Right renal cortex interstitium (tissue), 3 donors: ENCODE results near the gene PFN2. TPM values are rescaled to one million over a fixed set of nuclear protein-coding genes. Genes with fewer than 3 reads are reported as not detected.
"Not testable (repeated sequence)": the region's sequence is repeated elsewhere in the genome, so short reads cannot be mapped to it uniquely, and the experiment has no call there.

Experiments
- DNase-seq, 3 donors: peaks; one replicate each; pipeline ENCODE4 v3.0.0-alpha.2; 2013; ENCODE audit warnings: low read depth in 3 of 3, low spot score in 2 of 3
- polyA plus RNA-seq, 3 donors: library from polyadenylated mRNA; unstranded; fragments of 120-200 nt; gene quantifications; one replicate each; pipeline ENCODE4 v1.2.1, GENCODE V29; 2013; ENCODE audit not compliant: insufficient read length in 3 of 3

The PFN2 gene, protein sequence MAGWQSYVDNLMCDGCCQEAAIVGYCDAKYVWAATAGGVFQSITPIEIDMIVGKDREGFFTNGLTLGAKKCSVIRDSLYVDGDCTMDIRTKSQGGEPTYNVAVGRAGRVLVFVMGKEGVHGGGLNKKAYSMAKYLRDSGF
- 100 to 1,000 TPM; 454 to 531 (median 490) TPM for polyA plus RNA-seq

- DNase-seq = peak in 2 of 3 donors; percentile 31 to 69
These were observed at the start of gene PFN2 for GRCh38 chr3:149970716-149971402. PFN2 (minus strand) TSS chr3:149970895; CDS start chr3:149970856, 39 bp downstream.

- DNase-seq = no peak
These were observed 45.2 kb upstream of the PFN2 start for GRCh38 chr3:150015901-150016300.

DNA sequence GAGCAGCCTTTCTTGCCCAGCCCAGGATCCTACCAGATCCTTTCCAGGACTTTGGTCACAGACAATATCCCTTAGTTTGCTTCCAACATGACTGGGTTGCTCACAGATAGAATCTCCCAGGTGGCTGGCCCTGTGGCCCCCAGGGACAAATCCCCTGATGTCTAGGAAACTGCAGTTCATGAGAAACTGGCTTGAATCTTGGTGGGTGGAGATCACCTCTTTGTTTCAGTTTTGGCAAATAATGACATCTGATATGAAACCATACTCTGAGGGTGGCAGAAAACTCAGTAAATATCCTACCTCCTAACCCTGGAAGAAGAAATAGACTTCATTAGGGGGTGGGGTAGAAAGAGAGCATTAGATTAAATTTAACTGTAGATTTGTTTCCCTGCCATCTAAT is 44.1 kb upstream of the PFN2 start:
- DNase-seq = no peak

DNA sequence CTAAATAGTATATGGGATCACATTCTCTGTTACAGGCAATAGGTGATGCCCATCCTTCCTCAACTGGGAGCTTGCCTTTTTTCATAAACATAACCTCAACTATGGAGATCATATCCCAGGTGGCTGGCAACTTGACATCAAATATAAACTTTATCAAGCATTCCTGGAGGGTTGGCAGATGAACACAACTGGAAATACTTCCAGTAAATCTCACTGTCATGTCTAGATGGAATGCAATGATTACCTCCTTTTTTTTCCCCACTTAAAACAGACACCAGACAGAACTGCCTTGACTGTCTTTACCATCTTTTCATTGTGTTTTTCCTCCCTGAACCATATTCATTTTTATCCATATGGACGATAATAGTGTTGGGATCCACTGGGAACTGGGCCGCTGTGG is 43.1 kb upstream of the PFN2 start:
- DNase-seq = no peak

GRCh38 chr3:150006794-150007193 is 36.1 kb upstream of the PFN2 start:
- no peak for DNase-seq

DNA sequence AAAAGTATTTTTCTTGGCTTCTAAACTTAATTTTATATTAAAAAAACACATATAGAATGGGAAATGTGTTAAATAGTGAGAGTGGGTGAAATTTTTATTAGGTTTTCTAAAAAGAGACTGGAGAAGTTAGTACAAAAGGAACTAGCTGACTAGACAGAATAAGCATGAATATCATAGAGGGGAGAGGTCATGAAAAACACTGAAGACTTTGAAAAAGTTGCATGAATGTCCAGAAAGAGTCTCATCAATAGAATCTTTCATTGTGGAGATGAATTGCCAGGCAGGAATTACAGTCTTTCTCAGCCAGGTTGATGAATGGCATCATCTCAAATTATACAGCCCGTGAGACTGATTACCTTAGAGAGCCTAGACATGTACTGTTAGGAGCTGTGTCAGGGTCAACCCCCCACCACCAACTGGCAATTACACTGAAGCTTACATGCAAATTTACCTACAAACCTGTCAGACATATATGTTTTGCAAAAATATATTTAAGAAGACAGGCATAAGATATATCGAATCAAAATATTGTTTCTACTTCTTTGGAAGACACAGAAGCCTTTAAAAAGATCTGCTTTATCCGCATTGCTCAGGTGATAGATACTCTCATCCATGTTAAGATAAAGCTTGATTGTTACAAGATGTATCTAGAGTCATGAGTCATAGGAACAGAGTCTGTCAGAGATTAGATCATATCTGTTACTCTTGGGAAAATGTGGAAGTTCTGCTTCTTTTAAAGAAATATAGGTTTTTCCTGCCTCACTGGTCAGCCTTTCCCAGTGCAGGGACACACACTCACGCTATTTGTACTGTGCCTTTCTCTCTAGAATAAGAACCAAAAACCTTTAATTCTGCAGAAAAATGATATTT is 34.8 kb upstream of the PFN2 start:
- no peak for DNase-seq

DNA sequence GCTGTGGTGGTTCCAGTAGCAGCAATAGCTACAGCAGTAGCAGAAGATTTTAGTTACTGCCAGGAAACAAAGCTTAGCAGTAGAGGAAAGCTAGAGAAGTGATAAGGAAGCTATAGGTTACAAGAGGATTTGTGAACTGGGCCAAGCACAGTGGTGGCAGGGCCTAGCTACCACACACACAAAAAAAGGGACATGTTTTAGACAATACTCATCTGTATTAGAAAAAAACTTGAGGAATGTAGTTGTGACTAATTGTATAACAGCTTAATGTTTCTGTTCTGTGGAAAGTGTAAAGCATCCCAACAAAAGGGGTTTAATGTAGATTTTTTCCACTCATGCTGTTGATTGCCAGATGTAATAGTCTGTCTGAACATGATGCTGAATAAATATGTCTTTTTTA is 29.9 kb upstream of the PFN2 start:
- no peak for DNase-seq

DNA sequence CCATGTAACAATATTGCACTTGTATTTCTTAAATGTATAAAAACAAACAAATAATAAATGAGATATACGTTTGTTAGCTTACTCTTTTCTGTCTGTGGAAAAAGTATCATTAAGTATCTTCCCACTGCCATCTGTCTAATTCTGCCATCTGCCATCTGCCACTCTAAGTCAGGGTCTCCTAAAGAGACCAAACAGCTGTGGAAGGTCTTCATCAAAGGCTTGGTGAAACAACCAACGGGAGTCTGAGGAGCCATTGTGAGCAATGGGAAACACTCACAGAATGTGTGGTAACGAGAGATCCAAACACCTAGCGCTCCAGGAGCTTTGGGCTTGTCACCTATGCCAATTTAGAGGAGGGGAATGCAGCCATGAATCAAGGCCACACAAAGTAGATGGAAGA is 28.7 kb upstream of the PFN2 start:
- no peak for DNase-seq

DNA sequence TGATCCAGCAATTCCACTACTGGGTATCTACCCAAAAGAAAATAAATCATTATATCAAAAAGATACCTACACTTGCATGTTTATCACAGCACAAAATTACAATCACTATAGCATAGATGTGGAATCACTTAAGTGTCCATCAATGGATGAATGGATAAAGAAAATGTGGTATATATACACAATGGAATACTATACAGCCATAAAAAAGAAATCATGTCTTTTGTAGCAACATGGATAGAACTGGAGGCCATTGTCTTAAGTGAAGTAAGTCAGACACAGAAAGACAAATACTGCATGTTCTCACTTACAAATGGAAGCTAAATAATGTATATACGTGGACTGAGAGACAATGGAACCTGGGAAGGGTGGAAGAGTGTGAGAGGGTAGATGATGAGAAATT is 28.3 kb upstream of the PFN2 start:
- no peak for DNase-seq

GRCh38 chr3:149992416-149993058 is 21.8 kb upstream of the PFN2 start:
- no peak for DNase-seq

DNA sequence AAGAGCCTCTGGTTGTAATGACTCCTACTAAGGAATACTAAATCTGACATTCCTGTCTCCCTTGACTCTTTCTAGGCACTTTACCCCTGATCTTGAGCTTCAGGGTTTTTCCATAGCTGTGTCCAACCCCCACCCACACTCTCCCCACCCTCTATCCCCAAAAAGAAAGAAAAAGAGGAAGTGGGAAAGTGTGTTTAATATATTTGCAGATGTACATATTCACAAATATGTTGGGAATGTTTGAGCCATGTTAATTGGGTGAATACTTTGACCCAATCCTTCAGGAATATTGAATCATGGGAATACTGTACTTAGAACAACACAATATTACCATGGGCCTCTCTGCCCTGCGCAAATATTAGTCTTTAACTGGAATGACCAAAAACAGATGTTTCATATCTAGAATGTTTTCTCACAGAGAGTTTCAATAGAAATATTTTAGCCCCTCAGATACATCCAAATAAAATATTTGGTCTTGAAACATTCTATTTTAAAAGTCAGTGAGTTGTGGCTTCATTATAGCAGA is 19.8 kb upstream of the PFN2 start:
- no peak for DNase-seq

DNA sequence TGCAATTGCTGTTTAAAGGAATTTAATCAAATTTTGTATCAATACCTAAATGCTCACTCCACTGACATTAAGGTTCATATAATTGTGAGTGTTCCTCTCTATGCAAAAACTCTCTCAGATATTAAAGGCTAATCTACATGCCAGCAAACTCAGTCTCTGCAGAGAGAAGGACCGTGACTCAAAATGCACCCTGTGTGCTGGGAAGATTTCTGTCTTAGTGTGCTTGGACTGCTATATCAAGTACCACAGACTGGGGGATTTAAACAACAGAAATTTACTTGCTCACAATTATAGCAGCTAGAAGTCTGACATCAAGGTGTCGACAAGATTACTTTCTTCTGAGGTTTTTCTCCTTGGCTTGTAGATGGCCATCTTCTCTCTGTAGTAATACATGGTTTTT is 18.6 kb upstream of the PFN2 start:
- no peak for DNase-seq

DNA sequence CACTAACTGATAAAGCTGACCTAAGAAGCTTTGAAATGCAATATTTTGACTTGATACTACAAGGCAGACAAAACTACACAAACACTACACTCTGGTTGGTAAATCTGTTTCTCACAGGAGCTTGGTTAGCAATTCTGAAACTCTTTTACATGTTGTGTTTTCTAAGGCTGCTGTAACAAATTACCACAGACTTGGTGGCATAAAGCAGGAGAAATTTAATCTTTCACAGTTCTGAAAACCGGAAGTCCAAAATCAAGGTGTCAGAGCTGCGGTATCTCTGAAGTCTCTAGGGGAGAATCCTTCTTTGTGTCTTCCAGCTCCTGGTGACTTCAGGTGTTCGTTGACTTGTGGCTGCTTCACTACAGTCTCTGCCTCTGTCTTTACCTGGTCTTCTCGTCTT is 12.9 kb upstream of the PFN2 start:
- no peak for DNase-seq

GRCh38 chr3:149983053-149983452 is 12.4 kb upstream of the PFN2 start:
- not testable (repeated sequence) for DNase-seq

DNA sequence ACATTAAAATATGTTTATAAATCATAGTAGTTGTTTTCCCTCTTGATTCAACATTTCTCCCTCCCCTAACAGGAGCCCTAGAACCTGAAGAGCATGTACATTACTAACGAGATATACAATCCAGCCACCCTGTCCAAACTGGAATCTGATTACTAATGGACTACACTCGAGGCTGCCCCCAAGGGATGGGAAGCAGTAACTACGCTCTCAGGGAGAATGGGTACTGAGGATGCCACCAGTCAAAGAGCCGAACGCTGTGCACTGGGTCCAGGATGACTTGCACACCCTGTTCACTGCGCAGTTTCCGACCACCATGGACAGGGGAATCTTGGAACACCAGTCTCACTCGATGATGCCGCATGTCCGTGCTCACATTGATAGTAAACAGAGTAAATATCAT is 11.3 kb upstream of the PFN2 start:
- DNase-seq = not testable (repeated sequence)

DNA sequence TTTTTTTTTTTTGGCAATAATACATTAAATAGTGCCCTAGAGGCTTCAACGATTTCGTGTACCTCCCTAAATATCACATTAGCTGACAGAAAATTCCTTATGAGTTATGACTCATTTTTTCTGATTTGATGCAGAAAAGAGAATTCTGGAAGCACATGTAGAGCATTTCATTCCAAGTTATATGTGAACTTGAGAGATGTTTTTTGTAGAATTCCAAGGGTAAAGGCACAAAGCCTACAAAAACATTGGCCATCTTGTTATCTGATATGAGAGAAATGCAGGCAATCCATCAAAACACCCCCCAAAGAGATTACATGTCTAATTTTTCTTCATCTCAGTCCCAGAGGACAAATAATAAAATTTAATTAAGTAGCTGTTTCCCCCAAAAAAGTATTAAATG is 6.7 kb upstream of the PFN2 start:
- DNase-seq = no peak

- no peak for DNase-seq
These were observed 5.2 kb upstream of the PFN2 start for GRCh38 chr3:149975919-149976318.

DNA sequence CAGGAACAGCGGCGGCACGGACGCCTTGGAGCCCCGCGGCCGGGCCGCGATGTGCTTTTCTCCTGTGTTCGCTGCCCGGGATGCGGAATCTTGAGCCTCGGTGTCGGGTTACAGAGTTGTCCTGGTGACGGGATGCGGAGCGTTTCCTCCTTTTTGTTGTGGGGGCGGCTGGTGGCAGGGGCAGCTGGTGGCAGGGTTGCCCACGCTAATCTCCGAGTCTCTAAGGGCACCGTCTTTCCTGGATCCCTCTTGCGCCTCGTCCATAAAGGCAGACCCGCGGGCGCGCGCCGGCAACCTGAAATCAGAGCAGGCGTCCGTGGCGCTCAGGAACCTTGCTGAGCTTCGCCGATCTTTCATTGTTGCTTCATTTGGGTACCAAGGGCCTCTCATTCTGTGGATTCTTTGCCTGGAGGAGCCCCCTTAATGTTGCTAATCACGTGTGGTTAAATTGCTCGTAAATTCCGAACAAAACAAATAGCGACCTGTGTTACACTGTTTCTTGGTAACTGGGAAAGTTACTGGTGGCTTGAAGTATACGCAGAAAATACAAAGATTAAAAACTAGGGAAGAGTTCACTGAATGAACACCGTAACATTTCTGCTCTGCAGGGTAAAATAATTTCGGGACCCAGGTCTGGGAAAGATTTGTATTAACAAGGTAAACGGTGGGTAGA is 844 bp upstream of the PFN2 start:
- peak in 2 of 3 donors; percentile 78 to 79 for DNase-seq

- peak; percentile 83 to 88 (median 84) for DNase-seq
These were observed 567 bp downstream of the PFN2 start for GRCh38 chr3:149969940-149970715.
